ENCODE results near the gene ABCG1.

The ABCG1 gene

DNA sequence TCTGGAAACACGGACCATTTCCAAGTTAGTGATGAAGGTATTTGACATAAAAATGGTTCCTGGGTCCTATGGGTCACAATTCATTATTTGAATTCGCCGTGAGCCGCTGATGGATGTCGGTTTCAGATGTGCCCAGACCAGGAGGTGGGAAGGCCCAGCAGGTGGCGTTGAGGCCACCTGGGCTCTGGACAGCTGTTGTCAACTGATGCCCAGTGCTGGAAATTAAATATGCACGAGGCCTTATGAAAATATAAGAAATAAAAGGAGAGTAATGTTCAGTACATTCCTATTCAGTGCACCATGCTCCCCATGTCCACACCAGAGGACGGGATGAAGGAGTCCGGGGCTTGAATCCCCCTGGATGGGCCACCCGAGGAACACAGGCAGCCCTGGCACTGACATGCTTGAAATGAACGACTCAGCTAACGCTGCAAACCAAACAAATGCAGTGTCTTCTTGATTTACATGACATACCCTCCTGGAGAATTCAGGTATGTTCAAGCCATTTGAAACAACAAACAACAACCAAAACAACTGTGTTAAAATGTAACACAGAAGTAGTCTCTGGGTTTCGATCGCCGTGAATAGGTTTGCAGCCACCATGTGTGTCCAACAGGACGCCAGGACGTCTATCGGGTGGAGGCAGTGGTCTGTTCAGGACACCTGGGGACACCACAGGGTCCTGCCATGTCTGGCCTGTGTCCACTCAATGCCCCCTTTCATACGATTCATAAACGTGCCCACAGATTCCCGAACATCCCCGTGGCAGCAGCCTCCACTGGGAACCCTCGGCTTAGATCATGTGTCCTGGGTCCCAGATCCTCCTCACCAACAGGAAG lies 90.2 kb downstream of the ABCG1 start:
- DNase-seq: no peak

DNA sequence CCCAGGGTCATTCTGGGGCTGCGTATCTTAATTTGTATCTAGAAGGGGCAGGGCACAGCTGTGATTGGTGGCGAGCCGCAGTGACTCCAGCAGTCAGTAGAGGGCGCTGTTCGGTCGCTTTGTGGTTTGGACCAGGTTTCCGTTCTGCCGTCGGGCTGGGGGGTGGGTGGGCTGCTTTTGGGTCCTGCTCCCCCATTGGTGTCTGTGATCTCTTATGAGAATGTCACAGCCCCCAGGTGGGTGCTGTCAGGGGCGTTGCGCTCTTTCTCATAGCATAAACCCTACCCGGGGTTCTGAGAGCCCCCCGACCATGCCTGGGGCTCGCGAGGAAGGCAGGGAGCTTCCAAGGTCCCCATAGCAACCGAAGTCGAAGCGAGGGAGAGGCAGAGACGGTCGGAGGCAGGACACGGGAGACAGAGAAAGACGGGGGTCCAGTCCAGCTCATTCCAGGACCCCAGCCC lies 90.8 kb downstream of the ABCG1 start:
- DNase-seq: peak; percentile 77

DNA sequence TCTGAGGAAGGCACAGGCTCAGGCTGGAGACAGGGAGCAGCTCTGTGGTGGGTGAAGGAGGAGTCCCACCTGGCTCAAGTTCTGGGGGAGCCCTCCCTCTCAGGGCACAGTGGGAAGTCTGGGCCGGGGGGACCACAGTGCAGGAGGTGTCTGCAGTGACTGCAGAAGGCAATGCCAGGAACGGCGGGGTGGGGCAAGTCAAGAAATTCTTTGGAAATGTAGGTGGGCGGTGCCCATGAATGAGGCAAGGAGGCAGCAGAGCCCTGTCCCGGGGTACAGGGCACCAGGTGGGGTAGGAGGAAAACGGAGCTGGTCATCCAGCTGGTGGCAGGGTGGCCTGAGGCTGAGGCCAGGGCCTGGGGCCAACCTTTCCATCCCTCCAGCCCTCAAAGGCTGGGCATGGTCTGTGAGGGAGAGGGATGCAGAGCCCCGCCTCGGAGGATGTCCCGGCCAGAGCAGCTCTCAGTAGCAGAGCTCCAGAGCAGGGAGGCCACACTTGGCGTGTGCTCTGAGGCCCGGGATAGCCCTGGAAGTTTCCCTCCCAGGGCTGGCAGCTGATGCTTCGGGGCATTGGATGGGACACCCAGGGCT lies 91.6 kb downstream of the ABCG1 start:
- DNase-seq: no peak

DNA sequence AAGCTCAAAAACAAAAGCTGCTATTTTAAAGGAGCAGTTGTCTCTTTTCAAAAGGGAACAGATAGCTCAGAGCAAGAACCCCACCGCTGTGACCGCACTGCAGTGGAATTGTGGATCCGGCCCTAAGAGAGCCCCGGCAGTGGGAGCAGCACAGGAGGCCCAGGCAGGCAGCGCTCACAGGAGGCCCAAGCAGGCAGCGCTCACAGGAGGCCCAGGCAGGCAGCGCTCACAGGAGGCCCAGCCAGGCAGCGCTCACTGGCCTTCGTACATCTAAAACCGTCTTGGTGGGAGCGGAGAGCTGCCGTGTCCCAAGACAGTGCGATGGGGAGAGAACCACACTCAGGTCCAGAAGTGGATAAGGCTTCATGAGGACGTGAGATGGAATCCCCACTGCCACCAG lies 92.2 kb downstream of the ABCG1 start:
- no peak for DNase-seq

DNA sequence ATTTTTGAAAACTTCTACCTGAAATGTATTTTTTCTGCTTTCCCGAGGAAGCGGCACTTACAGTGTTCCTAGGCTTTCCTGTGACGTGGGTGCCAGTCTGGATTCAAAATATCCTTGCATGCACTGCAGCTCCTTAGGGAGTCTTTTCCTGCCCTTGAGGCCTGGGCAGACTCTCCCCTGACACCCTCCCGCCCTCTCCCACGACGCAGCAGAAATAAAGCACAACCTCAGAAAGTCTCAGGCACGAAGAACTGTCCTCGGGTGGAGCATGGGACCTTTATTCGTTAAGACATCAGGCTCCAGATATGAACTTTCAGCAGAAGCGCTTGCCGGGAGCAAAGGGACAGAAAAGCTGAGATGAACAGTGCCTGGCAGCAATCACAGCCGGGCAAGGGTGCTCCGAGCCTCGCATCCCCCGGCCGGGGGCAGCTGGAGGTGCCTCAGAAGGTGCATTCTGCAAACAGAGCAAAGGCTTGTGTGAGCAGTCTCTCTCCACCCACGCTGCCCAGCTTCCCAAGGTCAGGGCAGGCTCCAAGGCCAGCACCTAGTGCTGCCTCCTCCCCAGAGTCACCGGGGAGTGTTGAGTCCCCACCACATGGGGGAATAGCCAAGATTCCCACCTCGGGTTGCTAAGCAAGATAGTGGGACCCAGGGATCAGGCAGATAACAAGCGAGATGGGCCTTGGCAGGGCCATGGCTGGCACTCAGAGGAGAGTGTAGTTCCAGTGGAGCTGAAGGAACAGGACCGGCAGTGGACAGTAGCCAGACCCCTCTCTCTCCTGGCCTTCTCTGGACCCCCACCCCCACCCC lies 93.1 kb downstream of the ABCG1 start:
- no peak for DNase-seq

DNA sequence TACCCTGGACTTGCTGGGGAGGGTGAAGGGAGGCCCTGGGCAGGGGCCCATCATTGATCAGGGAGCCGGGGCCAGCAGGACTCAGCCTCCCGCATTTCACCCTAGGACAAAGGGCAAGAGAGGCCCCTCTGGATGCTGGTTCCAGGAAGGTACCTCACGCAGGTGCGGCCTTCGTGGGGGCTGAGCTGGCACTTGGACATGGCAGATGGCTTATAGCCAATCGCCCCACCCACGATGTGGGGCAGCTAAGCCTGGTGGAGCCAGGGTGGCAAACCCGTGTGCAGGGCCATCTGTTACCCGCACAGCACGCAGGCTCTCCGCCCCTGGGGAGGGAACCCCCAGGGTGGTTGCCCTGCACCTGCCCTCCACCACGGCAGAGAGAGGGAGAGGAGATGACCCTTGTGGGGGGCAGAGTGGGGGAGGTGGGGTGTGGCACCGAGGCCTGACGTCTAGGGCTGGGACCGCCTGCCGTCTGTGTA lies 93.7 kb downstream of the ABCG1 start:
- DNase-seq: no peak

DNA sequence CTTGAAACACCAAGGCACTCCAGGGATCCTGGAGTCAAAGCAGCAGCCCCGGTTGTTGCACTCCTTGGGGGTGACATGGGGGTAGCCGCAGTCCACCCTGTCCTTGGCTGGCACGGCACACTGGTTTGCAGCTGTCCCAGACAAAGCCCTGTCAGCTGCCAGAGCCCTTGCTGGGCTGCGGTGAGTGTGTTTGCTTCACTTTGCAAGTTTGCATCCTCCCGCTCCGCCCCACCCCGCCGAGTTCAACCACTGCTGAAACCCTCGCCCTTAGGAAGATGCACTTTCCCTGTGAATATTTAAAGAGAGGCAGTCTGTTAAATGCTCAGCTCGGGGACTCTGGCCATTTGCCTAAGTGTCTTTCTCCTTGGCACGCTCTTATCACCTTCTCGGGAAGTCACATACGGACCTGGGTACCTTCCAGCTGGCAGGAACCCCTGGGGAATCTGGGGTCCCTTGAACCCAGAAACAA lies 94.6 kb downstream of the ABCG1 start:
- DNase-seq: peak; percentile 60

DNA sequence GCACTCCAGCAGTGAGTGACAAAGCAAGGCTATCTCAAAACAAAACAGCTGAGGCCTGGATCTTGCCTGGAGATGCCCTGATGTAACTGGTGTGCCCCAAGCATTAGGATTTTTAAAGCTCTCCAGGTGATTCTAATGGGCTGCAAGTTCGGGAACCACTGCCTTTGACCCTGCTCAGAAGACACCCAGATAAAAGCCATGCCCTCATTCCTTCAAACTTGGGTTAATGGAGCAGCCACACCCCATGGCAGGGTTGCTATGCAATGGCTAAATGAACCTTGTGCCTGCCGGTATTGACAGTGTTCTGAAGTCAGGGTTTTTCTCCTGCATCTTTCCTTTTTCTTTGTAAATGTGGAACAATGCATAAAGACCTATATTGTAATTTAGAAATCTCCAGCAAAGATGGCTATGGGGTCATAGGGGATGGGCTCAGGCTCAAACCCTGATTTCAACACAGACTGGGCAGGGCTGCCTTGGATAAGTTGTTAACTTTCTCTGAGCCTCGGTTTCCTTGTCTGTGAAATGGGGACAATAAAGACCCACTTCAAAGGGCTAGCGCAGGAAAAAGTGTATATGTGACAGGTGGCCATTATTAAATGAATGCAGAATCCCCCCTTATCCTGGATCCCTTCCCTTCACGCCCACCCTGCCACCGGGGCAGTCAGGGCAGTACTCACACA lies 95.8 kb downstream of the ABCG1 start:
- no peak for DNase-seq

DNA sequence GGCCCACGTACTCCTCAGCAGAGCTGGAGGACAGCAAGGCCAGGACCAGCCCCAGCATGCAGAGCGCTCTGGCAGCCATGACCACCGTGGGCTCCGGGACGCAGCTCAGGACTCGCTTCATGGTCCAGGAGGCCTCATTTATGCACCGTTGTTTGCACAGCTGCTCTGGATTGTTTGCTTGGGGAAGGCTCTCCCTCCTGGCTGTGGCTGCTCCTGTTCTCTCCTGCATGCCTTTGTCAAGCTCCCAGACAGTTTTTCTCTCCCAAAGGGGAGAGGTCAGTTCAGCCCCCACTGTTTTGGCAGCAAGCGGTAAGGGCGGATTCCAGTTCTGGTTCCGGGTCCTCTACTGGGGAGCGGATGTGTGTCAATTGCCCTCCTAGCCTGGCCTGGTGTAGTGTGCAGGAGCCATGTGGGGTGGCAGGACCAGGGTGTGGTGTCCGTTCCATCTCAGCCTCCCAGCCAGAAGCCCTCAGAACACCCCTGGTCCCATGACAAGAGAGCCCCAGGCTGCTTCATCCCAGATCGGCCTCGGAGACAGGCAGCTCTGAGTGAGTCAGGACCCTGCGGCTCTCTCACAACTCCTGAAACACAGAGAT lies 96.5 kb downstream of the ABCG1 start, which contains the start of gene TFF3:
Gene TFF3, minus strand, starts transcription at position 114 of the 596 bp plus-strand sequence. Its CDS starts 35 bp downstream, at position 79.
- DNase-seq: peak; percentile 58

DNA sequence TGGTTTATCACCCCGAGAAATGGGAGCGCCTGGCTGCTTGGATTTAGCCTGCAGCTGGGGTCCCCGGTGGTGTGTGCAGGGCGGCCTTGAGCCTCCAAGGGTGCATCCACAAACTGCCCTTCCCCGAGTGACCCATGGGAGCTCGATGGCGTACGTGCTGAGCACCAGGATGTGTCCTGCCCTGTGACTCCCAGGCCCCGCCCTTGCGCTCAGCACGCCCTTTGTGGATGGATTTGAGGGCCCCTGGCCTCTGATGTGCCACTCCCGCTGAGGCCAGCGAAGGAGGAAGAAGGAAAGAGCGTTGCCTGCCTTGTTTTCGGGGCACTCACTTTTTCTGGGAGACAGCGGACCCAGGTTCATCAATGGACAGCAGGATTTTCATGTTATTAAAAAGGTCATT lies 98.0 kb downstream of the ABCG1 start:
- no peak for DNase-seq

DNA sequence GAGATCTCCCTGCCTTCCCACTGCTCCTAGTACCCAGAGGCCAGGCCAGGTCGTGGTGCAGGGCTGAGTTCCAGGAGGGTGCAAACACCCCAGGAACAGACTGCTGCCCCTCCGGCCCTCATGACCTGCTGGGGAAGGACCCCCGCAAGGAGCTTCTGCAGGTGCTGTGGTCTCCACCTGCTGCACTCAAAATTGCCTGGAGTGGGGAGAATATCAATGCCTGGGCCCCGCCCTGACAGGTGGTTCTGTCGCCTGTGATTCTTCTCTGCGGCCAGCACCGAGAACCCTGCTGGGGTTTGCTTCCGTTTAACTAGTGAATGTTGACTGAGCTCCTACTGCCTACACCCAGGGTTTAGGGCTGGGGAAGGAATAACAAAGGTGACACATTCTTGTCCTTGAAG lies 98.4 kb downstream of the ABCG1 start:
- DNase-seq: no peak

DNA sequence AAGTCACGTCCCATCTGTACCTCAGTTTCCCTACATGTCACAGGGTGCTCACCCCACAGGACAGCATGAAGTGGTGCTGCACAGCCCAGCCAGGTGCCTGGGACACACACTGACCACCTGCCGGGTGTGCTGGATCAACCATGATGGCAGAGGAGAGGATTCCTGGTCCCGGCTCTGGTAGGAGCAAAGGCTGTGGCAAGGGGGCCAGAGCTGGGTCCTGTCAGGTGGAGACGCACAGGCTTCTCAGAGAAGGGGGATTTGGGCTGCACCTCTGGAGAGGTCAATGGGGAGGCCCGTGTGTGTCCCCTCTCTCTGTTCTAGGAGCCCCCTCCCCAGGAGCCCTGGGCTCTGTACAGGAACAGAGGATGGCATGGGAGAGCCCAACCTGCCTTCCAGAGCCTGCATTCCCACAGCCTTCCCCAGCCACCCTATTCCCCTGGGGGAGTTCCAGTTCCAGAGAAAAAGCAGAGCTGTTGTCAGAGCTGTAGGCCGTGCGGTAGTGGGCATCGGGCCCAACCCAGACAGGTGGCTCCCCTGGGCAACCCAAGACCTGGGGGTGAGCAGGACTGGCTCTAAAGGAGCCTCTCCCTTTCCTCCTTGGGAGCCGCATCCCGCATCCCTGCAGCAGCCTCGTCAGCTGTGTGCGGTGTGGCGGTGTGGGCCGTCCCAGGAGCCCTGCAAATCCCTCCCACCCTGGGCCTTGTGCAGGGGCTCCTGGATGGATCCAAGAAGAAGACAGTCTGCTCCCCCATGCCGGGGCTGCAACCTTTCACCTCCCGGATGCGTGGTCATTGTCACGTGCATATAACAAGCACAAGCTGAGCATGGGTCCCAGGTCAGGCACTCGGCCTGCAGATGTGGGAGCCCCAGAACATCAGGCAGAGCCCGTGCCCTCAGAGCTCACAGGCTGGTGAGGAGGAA lies 99.1 kb downstream of the ABCG1 start:
- no peak for DNase-seq

DNA sequence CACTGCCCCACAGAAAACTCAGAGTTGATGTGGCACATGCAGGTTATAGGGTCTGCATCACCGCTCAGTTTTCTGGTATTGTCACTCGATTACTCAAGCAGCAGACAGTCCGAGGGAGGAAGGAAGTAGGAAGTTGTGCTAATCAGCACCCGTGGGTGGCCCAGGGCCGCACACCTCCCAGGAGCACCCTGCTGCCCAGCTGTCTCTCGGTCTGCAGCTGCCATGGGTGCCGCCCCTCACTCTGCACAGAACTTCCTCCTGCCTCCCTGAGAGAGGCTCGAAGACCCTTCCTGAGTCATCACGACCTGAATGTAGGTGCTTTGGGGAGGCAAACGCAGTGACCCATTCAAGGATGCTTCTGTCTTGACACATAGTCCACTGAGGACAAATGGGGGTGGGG lies 100.4 kb downstream of the ABCG1 start:
- DNase-seq: peak; percentile 37

DNA sequence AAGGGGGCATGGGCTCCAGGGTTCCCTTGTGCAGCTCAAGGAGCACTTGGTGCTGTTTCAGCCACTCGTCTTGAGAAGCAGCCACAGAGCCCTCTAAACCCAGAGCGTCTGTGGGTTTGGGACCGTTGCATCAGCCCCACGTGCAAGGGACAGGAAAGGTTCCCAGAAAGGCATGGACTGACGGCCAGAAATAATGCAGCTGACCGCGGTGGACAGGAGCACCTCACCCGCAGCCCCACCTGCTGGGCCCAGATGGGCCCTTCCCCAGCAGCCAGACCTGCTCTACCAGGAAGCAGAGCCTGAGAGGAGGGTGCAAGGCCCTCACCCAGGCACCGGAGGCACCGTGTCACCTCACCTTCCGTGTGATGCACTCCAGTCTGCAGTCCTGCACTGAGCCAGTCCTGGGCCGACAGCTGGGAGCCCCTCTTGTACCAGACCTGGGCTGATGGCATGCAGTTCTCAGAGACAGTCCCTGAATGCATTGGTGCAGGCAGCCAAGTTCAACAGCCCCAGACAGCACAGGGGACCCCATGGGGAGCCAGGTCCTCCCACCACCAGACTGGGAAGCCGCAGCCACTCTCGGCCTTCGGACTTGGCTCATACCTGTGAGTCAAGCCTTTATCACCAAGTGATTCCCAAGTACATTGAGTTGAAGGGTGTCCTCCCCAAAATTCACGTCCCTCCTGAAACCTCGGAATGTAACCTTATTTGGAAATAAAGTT lies 101.1 kb downstream of the ABCG1 start:
- no peak for DNase-seq

DNA sequence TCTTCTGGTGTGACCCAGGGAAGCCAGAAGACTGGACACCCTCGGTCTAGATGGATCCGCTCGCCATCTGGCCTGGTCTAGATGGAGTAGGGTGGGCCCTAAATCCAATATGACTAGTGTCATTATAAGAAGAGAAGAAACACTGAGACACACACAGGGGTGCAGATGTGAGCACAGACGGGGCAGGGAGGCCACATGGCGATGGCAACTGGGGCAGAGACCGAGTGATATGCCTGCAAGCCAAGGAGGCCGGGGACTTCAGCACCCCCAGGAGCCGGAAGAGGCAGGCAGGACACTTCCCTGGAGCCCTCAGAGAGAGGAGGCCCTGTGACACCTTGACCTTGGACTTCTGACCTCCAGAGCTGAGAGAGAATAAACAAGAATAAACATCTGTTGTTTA lies 101.9 kb downstream of the ABCG1 start:
- DNase-seq: no peak

DNA sequence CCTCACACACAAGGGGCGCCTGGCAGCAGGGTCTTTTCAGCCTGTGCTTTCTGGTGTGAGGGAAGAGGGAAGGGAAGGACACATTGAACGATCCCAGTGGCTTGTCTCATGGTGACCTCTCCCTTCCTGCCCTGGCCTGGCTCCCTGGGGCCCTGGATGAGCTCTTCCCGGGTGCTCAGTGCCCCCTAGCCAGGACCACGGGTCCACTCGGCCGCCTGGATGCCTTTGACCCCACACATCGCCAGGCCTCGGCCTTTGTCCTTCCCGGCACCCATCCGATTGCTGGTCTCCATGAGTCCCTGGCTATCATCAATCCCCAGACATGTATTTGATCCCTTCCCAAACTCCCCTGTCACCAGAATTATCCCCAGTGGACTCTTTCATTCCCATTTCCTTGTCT lies 102.3 kb downstream of the ABCG1 start:
- no peak for DNase-seq

DNA sequence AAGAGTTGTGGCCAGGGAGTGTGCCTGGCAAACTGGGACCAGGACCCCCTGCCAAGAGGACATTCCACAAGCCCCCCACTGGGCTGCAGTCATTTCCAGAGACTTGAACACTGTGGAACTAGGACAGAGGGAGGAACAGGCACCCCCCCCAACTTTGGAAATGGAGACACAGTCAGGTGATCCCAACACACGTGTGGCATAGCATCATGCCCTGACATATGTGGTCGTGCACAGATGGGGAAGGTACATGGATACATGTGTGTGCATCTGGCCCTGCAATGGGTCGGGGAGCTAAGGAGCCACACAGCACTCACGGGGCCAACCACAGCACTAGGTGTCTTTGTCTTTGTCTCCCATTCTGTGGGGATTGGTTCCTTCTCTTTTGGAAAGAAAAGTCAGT lies 102.9 kb downstream of the ABCG1 start:
- DNase-seq: no peak

DNA sequence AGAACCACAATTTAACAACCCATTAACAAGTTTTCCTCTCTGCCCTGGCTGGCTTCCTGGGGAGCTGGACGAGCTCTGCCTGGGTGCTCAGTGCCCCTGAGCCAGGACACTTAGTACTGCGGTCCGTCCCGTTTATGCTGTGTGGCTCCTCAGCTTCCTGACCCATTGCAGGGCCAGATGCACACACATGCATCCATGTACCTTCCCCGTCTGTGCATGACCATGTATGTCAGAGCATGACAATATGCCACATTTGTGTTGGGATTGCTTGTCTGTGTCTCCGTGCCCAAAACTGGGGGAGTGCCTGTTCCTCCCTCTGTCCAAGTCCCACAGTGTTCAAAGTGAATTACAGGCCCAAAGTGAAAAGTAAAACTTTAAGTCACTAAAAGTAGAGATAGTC lies 106.0 kb downstream of the ABCG1 start:
- no peak for DNase-seq

DNA sequence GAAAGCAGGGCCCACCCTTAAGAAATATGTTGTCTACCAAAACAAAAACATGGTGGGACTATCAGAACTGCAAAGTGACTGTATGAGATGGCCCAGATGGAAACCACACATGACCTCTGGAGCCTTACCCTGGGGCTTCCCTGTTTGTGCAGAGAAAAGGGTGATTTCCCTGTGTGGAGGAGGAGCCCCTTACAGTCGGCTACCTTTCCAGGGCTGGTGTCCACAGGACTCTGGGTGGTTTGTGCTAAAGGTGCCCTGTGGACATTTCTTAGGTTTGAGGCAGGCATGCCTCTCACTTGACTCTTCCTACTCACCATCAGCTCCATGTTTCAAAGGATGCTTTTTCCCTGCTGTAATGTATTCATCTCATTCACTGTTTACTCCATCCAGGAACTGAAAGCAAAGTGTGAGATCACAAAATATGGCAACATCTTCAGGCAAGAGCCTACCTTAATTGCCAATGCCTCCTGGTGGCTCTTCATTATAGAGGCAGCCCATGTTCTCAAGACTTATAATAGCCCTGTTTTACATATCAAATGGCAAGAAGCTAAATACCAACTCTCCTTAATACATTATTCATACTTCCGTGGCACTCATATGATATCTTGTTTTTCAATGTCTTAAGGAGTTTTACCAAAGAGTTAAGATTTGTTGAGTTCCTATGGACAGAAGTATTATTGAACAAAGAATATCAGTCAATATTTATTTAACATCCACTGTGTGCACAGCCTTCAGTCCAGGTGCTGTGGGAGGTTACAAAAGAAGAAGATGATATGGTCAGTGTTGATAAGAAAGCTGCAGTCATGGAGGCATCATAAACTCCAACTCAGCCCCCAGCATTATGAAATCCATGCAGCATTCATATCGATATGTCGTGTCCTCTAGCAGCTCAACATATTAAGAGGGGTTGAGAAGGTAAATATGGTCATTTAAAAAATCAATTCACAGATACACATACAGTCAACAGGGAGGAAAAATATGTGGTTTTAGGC lies 111.7 kb downstream of the ABCG1 start:
- DNase-seq: no peak
